GM18861 (cell line): Measurements from ENCODE around the gene LIN54.

Experiments
- ATAC-seq: cut with Tn5 transposase; IDR thresholded peaks from one replicate; pipeline ENCODE4 v1.9.1; 2021; ENCODE audit not compliant: unreplicated experiment

The LIN54 gene

DNA sequence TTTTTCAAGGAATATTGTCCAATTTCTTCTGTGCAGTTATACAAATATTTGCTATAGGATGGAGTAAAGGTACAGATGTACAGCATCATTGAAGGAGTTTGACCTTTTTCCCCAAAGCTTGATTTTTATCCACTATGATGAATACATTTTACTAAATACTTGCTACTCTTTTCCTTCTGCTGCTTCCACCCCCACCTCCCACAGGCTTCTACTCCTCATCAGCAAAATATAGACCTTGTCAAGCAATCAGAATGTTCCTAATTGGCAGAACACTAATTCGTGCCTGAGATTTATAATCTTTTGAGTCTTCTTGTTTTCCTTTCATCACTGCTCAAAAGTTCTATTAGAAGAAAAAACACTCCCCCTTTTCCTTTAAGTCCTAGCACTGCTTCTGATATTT is 113.9 kb downstream of the LIN54 start:
- no peak for ATAC-seq

GRCh38 chr4:82893942-82894341 is 116.7 kb downstream of the LIN54 start:
- ATAC-seq, result no peak

DNA sequence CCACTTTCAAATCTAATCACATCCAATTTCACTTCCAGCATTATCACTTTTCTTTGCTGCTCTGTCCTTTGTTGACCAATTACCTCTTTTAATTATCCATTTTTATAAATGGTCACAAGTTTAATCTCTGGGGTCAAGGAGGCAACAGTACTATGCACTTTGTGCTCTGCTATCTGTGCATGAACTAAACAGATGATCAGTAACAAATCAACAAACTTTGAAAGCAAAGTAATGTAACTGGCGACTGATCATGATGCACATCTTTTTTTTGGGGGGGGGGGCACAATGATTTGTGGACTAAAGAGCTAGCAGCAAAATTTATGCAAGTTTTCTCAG is 118.2 kb downstream of the LIN54 start:
- no peak for ATAC-seq

- no peak for ATAC-seq
These were observed 118.7 kb downstream of the LIN54 start for GRCh38 chr4:82891707-82892466.

GRCh38 chr4:82890901-82891706 is 119.5 kb downstream of the LIN54 start, which contains the start of gene SEC31A:
TSS of gene SEC31A (minus strand) at chr4:82891153. CDS start at chr4:82881936, 9,217 bp downstream.
- ATAC-seq, result peak; percentile 71

DNA sequence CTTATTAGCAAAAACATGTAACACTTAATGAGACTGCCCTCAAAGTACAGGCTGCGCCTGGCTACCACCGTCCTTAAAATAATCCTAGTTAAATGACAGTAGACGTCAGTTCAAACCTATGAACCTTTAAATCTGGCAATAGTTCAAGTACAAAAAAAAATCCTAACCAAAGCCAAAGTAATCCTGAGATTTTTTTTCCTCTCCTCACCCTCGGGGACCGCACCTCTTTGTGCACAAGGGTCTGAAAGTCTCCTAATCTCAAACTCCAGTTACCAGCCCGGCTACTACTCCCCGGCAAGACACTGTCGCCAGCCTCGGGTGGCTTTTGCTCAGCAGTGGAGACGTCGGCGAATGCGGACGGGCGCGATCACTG is 120.1 kb downstream of the LIN54 start:
- ATAC-seq, result peak; percentile 0

DNA sequence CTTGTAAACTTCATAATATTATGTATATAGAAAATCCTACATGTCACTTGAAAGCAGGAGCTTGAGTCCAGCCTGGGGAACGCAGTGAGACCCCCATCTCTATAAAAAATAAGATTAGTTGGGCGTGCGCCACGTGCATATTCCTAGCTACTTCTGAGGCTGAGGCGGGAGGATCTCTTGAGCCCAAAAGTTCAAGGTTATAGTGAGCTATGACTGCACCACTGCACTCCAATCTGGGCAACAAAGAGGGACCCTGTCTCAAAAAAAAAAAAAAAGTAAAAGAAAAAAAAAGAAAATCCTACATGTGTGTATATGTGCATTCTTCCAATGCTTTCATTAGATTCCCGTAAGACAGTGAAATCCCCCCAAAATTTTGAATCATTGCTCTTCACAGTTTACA is 121.3 kb downstream of the LIN54 start:
- no peak for ATAC-seq

DNA sequence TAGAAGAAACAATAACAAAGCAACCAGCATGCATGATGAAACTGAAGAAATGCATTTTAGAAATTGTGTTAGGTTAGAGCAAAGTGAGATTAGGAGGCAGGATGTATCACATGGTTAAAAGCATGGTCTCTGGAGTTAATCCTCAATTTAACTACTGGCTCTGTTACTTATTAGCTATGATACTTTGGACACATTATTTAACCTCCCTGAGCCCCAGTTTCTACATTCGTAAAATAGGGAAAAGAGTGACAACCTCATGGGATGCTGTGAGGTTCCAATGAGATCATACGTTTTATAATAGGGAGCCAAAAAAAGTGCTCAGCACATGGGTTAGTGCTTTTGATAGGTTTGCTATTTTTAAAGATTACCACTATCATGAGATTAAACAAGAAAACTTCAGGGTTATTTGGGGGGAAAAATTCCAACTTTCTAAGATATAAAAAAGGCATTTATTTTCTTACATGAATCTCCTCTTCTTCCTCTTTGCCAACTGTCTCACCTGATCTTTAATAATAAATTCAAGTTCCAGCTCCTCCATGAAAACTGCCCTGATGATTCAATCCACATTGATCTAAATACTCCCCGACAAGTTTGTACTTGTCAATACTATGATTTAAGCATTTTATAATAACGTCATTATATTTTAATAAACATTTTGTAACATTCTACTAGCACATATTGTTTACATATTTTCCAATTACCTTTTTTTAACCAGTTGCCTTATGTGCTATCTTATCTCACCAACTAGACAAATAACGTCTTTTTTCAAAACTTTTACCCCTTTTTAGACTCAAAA is 124.3 kb downstream of the LIN54 start:
- no peak for ATAC-seq

- ATAC-seq, result no peak
These were observed 125.2 kb downstream of the LIN54 start for GRCh38 chr4:82885410-82885809.
